H1 (cell line): ENCODE results near the gene TMEM35B. TPM values are rescaled to one million over a fixed set of nuclear protein-coding genes. Genes with fewer than 3 reads are reported as not detected.
"Not testable (repeated sequence)": the region's sequence is repeated elsewhere in the genome, so short reads cannot be mapped to it uniquely, and the experiment has no call there.

ENCODE experiments used
- CTCF ChIA-PET: fragments of 300-600 bp; sonication (Branson Sonifier 250); formaldehyde crosslinking; loops from one replicate; lab custom pipeline; 2021; ENCODE audit not compliant: partially characterized antibody; lab: Charles Lee
- POLR2A ChIA-PET: fragments of 300-600 bp; sonication (Branson Sonifier 250); formaldehyde crosslinking; loops from one replicate; lab custom pipeline; 2021; ENCODE audit warnings: inconsistent platforms; ENCODE audit not compliant: partially characterized antibody; lab: Charles Lee
- DNase-seq, 2 experiments: peaks; one replicate each; pipeline versions ENCODE4 v3.0.0 to v3.0.0-alpha.2; 2010 to 2022; ENCODE audit warnings: low spot score in 2 of 2, low read depth in 1 of 2, mixed read lengths in 1 of 2
- FAIRE-seq: peaks from 2 replicates; lab custom pipeline; 2011; peaks lifted over from hg19 to GRCh38; lab: Jason Lieb, UNC
- H2AFZ ChIP-seq: 2 replicates; pipeline ENCODE4 v1.8.1; 2012; ENCODE audit warnings: low read length, inconsistent platforms
- H2AK5ac ChIP-seq: 2 replicates; pipeline ENCODE4 v1.6.1; 2013; ENCODE audit warnings: low read depth, low read length
- H2BK120ac ChIP-seq: replicated peaks from 2 replicates; pipeline ENCODE3; 2013; ENCODE audit warnings: low read depth, low read length, inconsistent platforms
- H2BK12ac ChIP-seq: 2 replicates; pipeline ENCODE4 v1.6.1; 2013; ENCODE audit warnings: low read depth, low read length
- H2BK15ac ChIP-seq: 2 replicates; pipeline ENCODE4 v1.6.1; 2013; ENCODE audit warnings: low read length
- H2BK20ac ChIP-seq: 2 replicates; pipeline ENCODE4 v1.6.1; 2013; ENCODE audit warnings: low read length
- H2BK5ac ChIP-seq: 2 replicates; pipeline ENCODE4 v1.6.1; 2013; ENCODE audit warnings: low read depth, low read length
- H3K14ac ChIP-seq: 2 replicates; pipeline ENCODE4 v1.6.1; 2013; ENCODE audit warnings: inconsistent platforms; ENCODE audit not compliant: insufficient read length
- H3K18ac ChIP-seq: 2 replicates; pipeline ENCODE4 v1.6.1; 2013; ENCODE audit warnings: low read length; ENCODE audit errors: extremely low read depth
- H3K23ac ChIP-seq: 2 replicates; pipeline ENCODE4 v1.6.1; 2013; ENCODE audit warnings: inconsistent platforms; ENCODE audit not compliant: insufficient read length
- H3K23me2 ChIP-seq: 2 replicates; pipeline ENCODE4 v1.6.1; 2013; ENCODE audit warnings: low read depth, low read length
- H3K27ac ChIP-seq: 2 replicates; pipeline ENCODE4 v1.6.1; 2011; ENCODE audit warnings: low read depth, low read length, inconsistent platforms
- H3K27me3 ChIP-seq, 4 experiments: replicated peaks in 1 of 4; 1 replicate in 1 of 4; 2 replicates in 3 of 4; pipeline versions ENCODE4 v1.6.1 to v1.8.1; 2011 to 2013; ENCODE audit warnings: low read length in 3 of 4, mild to moderate bottlenecking in 3 of 4, inconsistent platforms in 2 of 4, mixed read lengths in 2 of 4, moderate library complexity in 1 of 4; ENCODE audit not compliant: control insufficient read depth in 3 of 4, insufficient read depth in 3 of 4; ENCODE audit errors: extremely low read depth in 1 of 4
- H3K36me3 ChIP-seq, 4 experiments: 2 replicates each; pipeline versions ENCODE4 v1.6.1 to v1.8.1; 2011 to 2013; ENCODE audit warnings: mild to moderate bottlenecking in 4 of 4, low read length in 3 of 4, moderate library complexity in 2 of 4, control low read depth in 1 of 4, inconsistent platforms in 1 of 4; ENCODE audit not compliant: insufficient read depth in 4 of 4, control insufficient read depth in 2 of 4
- H3K4ac ChIP-seq: replicated peaks from 2 replicates; pipeline ENCODE3; 2013; ENCODE audit warnings: low read length, low read depth, mixed read lengths, inconsistent platforms; ENCODE audit not compliant: insufficient read length
- H3K4me1 ChIP-seq, 4 experiments: replicated peaks in 1 of 4; 1 replicate in 1 of 4; 2 replicates in 3 of 4; pipeline versions ENCODE4 v1.6.1 to v1.8.1; 2011 to 2013; ENCODE audit warnings: low read length in 3 of 4, inconsistent platforms in 2 of 4, mixed read lengths in 1 of 4; ENCODE audit not compliant: insufficient read depth in 4 of 4, control insufficient read depth in 3 of 4
- H3K4me2 ChIP-seq, 2 experiments: 2 replicates each; pipeline versions ENCODE4 v1.6.1 to v1.8.1; 2011 to 2013; ENCODE audit warnings: low read depth in 2 of 2, low read length in 2 of 2, control low read depth in 1 of 2, inconsistent platforms in 1 of 2, mild to moderate bottlenecking in 1 of 2; ENCODE audit not compliant: insufficient read depth in 1 of 2
- H3K4me3 ChIP-seq, 4 experiments: fragments of 200-600, 300-600 bp in 1 of 4; sonication (generic), shearing (Covaris generic), sonication (Bioruptor Twin) in 1 of 4; 2 replicates each; pipeline versions ENCODE4 v1.5.1 to v1.8.1; 2011 to 2016; ENCODE audit warnings: low read length in 4 of 4, low read depth in 3 of 4, control low read depth in 2 of 4, inconsistent platforms in 2 of 4, mild to moderate bottlenecking in 2 of 4, mixed read lengths in 1 of 4, moderate library complexity in 1 of 4; ENCODE audit not compliant: insufficient read depth in 2 of 4; ENCODE audit errors: extremely low read depth in 1 of 4
- H3K56ac ChIP-seq: replicated peaks from 2 replicates; pipeline ENCODE3; 2013; ENCODE audit warnings: low read depth, mild to moderate bottlenecking, mixed read lengths, low read length, inconsistent platforms; ENCODE audit not compliant: insufficient read length
- H3K79me1 ChIP-seq: 2 replicates; pipeline ENCODE4 v1.6.1; 2013; ENCODE audit warnings: low read depth, low read length, control low read depth
- H3K79me2 ChIP-seq, 2 experiments: 2 replicates each; pipeline versions ENCODE4 v1.6.1 to v1.8.1; 2012 to 2013; ENCODE audit warnings: low read length in 2 of 2, mild to moderate bottlenecking in 2 of 2, inconsistent platforms in 1 of 2; ENCODE audit not compliant: insufficient read depth in 2 of 2, control insufficient read depth in 1 of 2
- H3K9ac ChIP-seq, 4 experiments: replicated peaks in 1 of 4; 1 replicate in 1 of 4; 2 replicates in 3 of 4; pipeline versions ENCODE4 v1.6.1 to v1.8.1; 2011 to 2013; ENCODE audit warnings: low read depth in 3 of 4, low read length in 3 of 4, control low read depth in 2 of 4, mild to moderate bottlenecking in 2 of 4, moderate library complexity in 2 of 4, inconsistent platforms in 1 of 4; ENCODE audit errors: extremely low read depth in 1 of 4
- H3K9me3 ChIP-seq, 2 experiments: 2 replicates each; pipeline versions ENCODE4 v1.6.1 to v1.8.1; 2012 to 2013; ENCODE audit warnings: mild to moderate bottlenecking in 2 of 2, moderate library complexity in 2 of 2, control low read depth in 1 of 2, inconsistent platforms in 1 of 2, low read depth in 1 of 2, low read length in 1 of 2, mixed read lengths in 1 of 2; ENCODE audit not compliant: insufficient read depth in 2 of 2
- H4K20me1 ChIP-seq, 2 experiments: replicated peaks in 1 of 2; 2 replicates each; pipeline versions ENCODE3 to v1.8.1; 2011 to 2013; ENCODE audit warnings: inconsistent platforms in 2 of 2, low read length in 2 of 2, mild to moderate bottlenecking in 1 of 2; ENCODE audit not compliant: insufficient read depth in 2 of 2, control insufficient read depth in 1 of 2
- H4K5ac ChIP-seq: 2 replicates; pipeline ENCODE4 v1.6.1; 2013; ENCODE audit warnings: low read length, low read depth, mixed read lengths, inconsistent platforms; ENCODE audit not compliant: insufficient read length
- H4K8ac ChIP-seq: 2 replicates; pipeline ENCODE4 v1.8.0; 2013; ENCODE audit warnings: mild to moderate bottlenecking, moderate library complexity, low read length, inconsistent platforms; ENCODE audit not compliant: insufficient read depth; ENCODE audit errors: extremely low read depth
- H4K91ac ChIP-seq: replicated peaks from 2 replicates; pipeline ENCODE3; 2013; ENCODE audit warnings: low read length, mixed read lengths, inconsistent platforms; ENCODE audit not compliant: insufficient read length
- GABPA ChIP-seq: IDR thresholded peaks from 2 replicates; pipeline ENCODE4 v1.6.1; 2011; ENCODE audit warnings: mild to moderate bottlenecking, low read length, moderate library complexity, borderline replicate concordance; ENCODE audit not compliant: insufficient read depth
- KDM1A ChIP-seq: fragments of 200-600, 300-600 bp; sonication (generic); IDR thresholded peaks from 2 replicates; pipeline ENCODE4 v1.7.1; 2016; ENCODE audit warnings: mild to moderate bottlenecking, low read length, borderline replicate concordance
- POU5F1 ChIP-seq: IDR thresholded peaks from 2 replicates; pipeline ENCODE4 v1.6.1; 2011; ENCODE audit warnings: low read depth, mild to moderate bottlenecking, low read length, moderate library complexity
- WGBS, 2 experiments: shearing (Covaris generic) in 1 of 2; methylation state at CpG; one replicate each; pipeline versions ENCODE4 v1.1.6 to v1.1.7; 2013 to 2015; ENCODE audit warnings: low lambda C conversion rate in 2 of 2, mixed read lengths in 2 of 2, inconsistent platforms in 1 of 2, low coverage in 1 of 2, missing lambda C conversion rate in 1 of 2; ENCODE audit not compliant: insufficient replicate concordance in 2 of 2, insufficient coverage in 1 of 2, insufficient read length in 1 of 2; ENCODE audit errors: extremely low coverage in 1 of 2, missing lambda C conversion rate in 1 of 2; 5-methylcytosine and 5-hydroxymethylcytosine counted together
- polyA plus RNA-seq, 7 experiments: library from polyadenylated mRNA; depleted of rRNA in 3 of 7; stranded (reverse) in 5 of 7; unstranded in 2 of 7; fragments of >200 nt in 5 of 7; fragments of 200-250 nt in 2 of 7; gene quantifications; 1 replicate in 5 of 7; 2 replicates in 1 of 7; 4 replicates in 1 of 7; pipeline versions ENCODE4 v1.2.1 to v1.2.3, GENCODE V29; 2011 to 2013; ENCODE audit warnings: missing spikeins in 2 of 7, mixed read lengths in 2 of 7
- total RNA-seq: library from RNA; stranded (reverse); fragmentation: NEBNext Ultra II Directional; extraction: Animal tissue kit (Norgen Biotek cat#: 25700); gene quantifications from 2 replicates; pipeline ENCODE4 v1.2.1, GENCODE V29; 2021

The TMEM35B gene
- total and polyA plus RNA-seq, 2 of the 8 experiments (the other 6 are each of a cell fraction or from before 2014, with no cell fraction given) = 10.2 to 31.1 TPM

- TF ChIP-seq POU5F1 (no peak), KDM1A (no peak), GABPA (no peak)
These were observed 1.9 kb upstream of the TMEM35B start (continued) for GRCh38 chr1:34987018-34987417.

- H2AK5ac ChIP-seq, H3K14ac ChIP-seq, H2BK5ac ChIP-seq, H2BK15ac ChIP-seq, H2BK120ac ChIP-seq, H4K91ac ChIP-seq, H3K9me3 ChIP-seq, H3K56ac ChIP-seq, FAIRE-seq, H3K79me2 ChIP-seq, H3K23me2 ChIP-seq, H3K4me1 ChIP-seq, H4K20me1 ChIP-seq, H3K36me3 ChIP-seq, H3K23ac ChIP-seq, H3K79me1 ChIP-seq, H2BK20ac ChIP-seq, H2BK12ac ChIP-seq, H3K27me3 ChIP-seq, DNase-seq, H3K9ac ChIP-seq, H3K4ac ChIP-seq, H3K27ac ChIP-seq: not testable (repeated sequence)
- peak overlapping the region; percentile 88; the same call in 1 of the 2 replicates for H4K8ac ChIP-seq
- H2AFZ ChIP-seq = 0 out of 2 replicates have a peak overlapping the region, but pooled peaks have one; percentile 41
- WGBS, 2 experiments = 70% methylated on average over 3 of the region's 3 CpGs; no CpG with 5 or more reads in 1 of the 2 experiments
- ChIA-PET POLR2A (interaction anchor here (0.8 to 4.4 kb wide), 5 partner anchors 11 to 409 kb away, joined by 3 to 35 read pairs (median 6); partner anchors contain the start of gene ZMYM6), CTCF (interaction anchor here (0.6 to 1.7 kb wide), 8 partner anchors 10 to 211 kb away, joined by 3 to 4 read pairs (median 4); partner anchors contain the start of gene SMIM12)
- peak overlapping the region; percentile 94 for H3K4me2 ChIP-seq
- H3K4me3 ChIP-seq = peak overlapping the region; percentile 47 to 88 (median 64); a peak in 6 of 8 replicates
- peak overlapping the region; percentile 75; the same call in 1 of the 2 replicates for H3K18ac ChIP-seq
- H4K5ac ChIP-seq = peak overlapping the region; percentile 62
These were observed 410 bp upstream of the TMEM35B start for GRCh38 chr1:34985609-34985904.
